MM.1S (cell line): ENCODE measurements around the gene PXDC1.
"Not testable (repeated sequence)": the region's sequence is repeated elsewhere in the genome, so short reads cannot be mapped to it uniquely, and the experiment has no call there.

Source experiments
- DNase-seq: peaks from one replicate; pipeline ENCODE4 v3.0.0-alpha.2; 2015
- H2AFZ ChIP-seq: fragments of 300-600 bp; sonication (generic); 2 replicates; pipeline ENCODE4 v1.6.0; 2016; ENCODE audit warnings: antibody characterized with exemption, low read length
- H3F3A ChIP-seq: fragments of 300-600 bp; sonication (generic); 2 replicates; pipeline ENCODE4 v1.6.1; 2016; ENCODE audit warnings: mild to moderate bottlenecking, antibody characterized with exemption, low read length, moderate library complexity, mixed read lengths; ENCODE audit not compliant: insufficient read depth
- H3K27ac ChIP-seq: fragments of 300-600 bp; sonication (generic); 2 replicates; pipeline ENCODE4 v1.5.1; 2016; ENCODE audit warnings: mild to moderate bottlenecking, low read length
- H3K27me3 ChIP-seq: fragments of 300-600 bp; sonication (generic); replicated peaks from 2 replicates; pipeline ENCODE4 v1.6.0; 2016; ENCODE audit warnings: low read length; ENCODE audit not compliant: insufficient read depth
- H3K36me3 ChIP-seq: fragments of 300-600 bp; sonication (generic); replicated peaks from 2 replicates; pipeline ENCODE4 v1.6.1; 2016; ENCODE audit warnings: mild to moderate bottlenecking, low read length, mixed read lengths; ENCODE audit not compliant: insufficient read depth
- H3K4me1 ChIP-seq: fragments of 300-600 bp; sonication (generic); 2 replicates; pipeline ENCODE4 v1.6.1; 2016; ENCODE audit warnings: low read length, mixed read lengths
- H3K4me2 ChIP-seq: fragments of 300-600 bp; sonication (generic); 2 replicates; pipeline ENCODE4 v1.6.0; 2016; ENCODE audit warnings: low read depth, low read length
- H3K4me3 ChIP-seq: fragments of 300-600 bp; sonication (generic); 2 replicates; pipeline ENCODE4 v1.5.1; 2016; ENCODE audit warnings: low read length, mixed read lengths
- H3K79me2 ChIP-seq: fragments of 300-600 bp; sonication (generic); 2 replicates; pipeline ENCODE4 v1.6.1; 2016; ENCODE audit warnings: mixed run types, low read length, mixed read lengths
- H3K9ac ChIP-seq: fragments of 300-600 bp; sonication (generic); 2 replicates; pipeline ENCODE4 v1.6.1; 2016; ENCODE audit warnings: low read length, mixed read lengths
- H3K9me2 ChIP-seq: fragments of 300-600 bp; sonication (generic); replicated peaks from 2 replicates; pipeline ENCODE4 v1.6.1; 2016; ENCODE audit warnings: mild to moderate bottlenecking, low read length, mixed read lengths; ENCODE audit not compliant: insufficient read depth
- H3K9me3 ChIP-seq: fragments of 300-600 bp; sonication (generic); replicated peaks from 2 replicates; pipeline ENCODE4 v1.6.1; 2016; ENCODE audit warnings: mild to moderate bottlenecking, low read length, mixed read lengths; ENCODE audit not compliant: insufficient read depth
- H4K20me1 ChIP-seq: fragments of 300-600 bp; sonication (generic); 2 replicates; pipeline ENCODE4 v1.6.1; 2016; ENCODE audit warnings: mild to moderate bottlenecking, low read length, moderate library complexity, mixed read lengths; ENCODE audit not compliant: insufficient read depth
- CTCF ChIP-seq: fragments of 300-600 bp; sonication (generic); IDR thresholded peaks from 2 replicates; pipeline ENCODE4 v1.5.1; 2016; ENCODE audit warnings: antibody characterized with exemption, low read length, mixed read lengths
- EZH2 ChIP-seq: fragments of 300-600 bp; sonication (generic); optimal IDR thresholded peaks from 2 replicates; pipeline ENCODE3; 2017; ENCODE audit warnings: low read depth, mild to moderate bottlenecking, antibody characterized with exemption, low read length, mixed read lengths
- EZH2phosphoT487 ChIP-seq: fragments of 300-600 bp; sonication (generic); IDR thresholded peaks from 2 replicates; pipeline ENCODE4 v1.6.1; 2018; ENCODE audit warnings: antibody characterized with exemption, low read length

PXDC1 gene

DNA sequence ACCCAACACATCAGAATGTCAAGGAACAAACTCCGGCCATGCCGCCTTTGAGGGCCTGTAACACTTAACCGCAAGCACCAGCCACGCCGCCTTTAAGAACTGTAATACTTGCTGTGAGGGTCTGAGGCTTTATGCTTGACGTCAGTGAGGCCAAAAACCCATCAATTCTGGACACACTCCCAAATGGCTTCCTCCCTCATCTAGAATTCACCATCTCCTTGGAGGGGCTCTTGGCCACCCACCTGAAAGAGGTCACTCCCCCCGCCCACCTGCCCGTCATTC lies 10.4 kb upstream of the PXDC1 start:
- no peak for DNase-seq
- Histone ChIP-seq H4K20me1 (no peaks in the 10 kb centered on the region), H3K4me1 (no peaks in the 10 kb centered on the region), H3K9me2 (no peaks in the 10 kb centered on the region), H3K36me3 (no peaks in the 10 kb centered on the region), H3K27me3 (no peaks in the 10 kb centered on the region), H3K4me2 (no peak overlapping the region), H3K9me3 (no peaks in the 10 kb centered on the region), H3K79me2 (no peaks in the 10 kb centered on the region), H3K9ac (no peak overlapping the region), H3K4me3 (no peak overlapping the region), H2AFZ (no peak overlapping the region), H3F3A (no peaks in the 10 kb centered on the region), H3K27ac (no peak overlapping the region)
- no peak for TF ChIP-seq EZH2phosphoT487
- TF ChIP-seq EZH2: no peak
- TF ChIP-seq CTCF: no peak

GRCh38 chr6:3759646-3760232 lies 8.2 kb upstream of the PXDC1 start:
- no peak overlapping the region for H3K4me3 ChIP-seq
- H3K4me2 ChIP-seq: no peak overlapping the region
- no peak overlapping the region for H2AFZ ChIP-seq
- H3K79me2 ChIP-seq: no peaks in the 10 kb centered on the region
- H3K27ac ChIP-seq: no peak overlapping the region
- H3K9ac ChIP-seq: no peak overlapping the region
- H3F3A ChIP-seq: no peaks in the 10 kb centered on the region
- TF ChIP-seq CTCF: no peak
- no peak for TF ChIP-seq EZH2phosphoT487
- no peak for TF ChIP-seq EZH2
- no peaks in the 10 kb centered on the region for H3K36me3 ChIP-seq
- no peaks in the 10 kb centered on the region for H3K27me3 ChIP-seq
- H3K9me2 ChIP-seq: no peaks in the 10 kb centered on the region
- no peaks in the 10 kb centered on the region for H3K9me3 ChIP-seq
- H4K20me1 ChIP-seq: no peaks in the 10 kb centered on the region
- H3K4me1 ChIP-seq: no peaks in the 10 kb centered on the region
- no peak for DNase-seq

DNA sequence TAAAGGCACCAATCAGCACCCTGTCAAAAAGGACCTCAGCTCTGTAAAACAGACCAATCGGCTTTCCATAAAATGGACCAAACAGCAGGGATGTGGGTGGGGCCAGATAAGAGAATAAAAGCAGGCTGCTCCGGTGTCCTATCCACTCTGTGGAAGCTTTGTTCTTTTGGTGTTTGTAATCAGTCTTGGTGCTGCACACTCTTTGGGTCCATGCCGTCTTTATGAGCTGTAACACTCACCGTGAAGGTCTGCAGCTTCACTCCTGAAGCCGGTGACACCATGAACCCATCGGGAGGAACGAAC lies 7.3 kb upstream of the PXDC1 start:
- Histone ChIP-seq H3K79me2 (no peaks in the 10 kb centered on the region), H3K4me3 (no peak overlapping the region), H4K20me1 (no peaks in the 10 kb centered on the region), H3K4me2 (no peak overlapping the region), H3K36me3 (no peaks in the 10 kb centered on the region), H2AFZ (no peak overlapping the region), H3K27me3 (no peaks in the 10 kb centered on the region), H3K9ac (no peak overlapping the region), H3F3A (no peaks in the 10 kb centered on the region), H3K9me3 (no peaks in the 10 kb centered on the region), H3K27ac (no peak overlapping the region), H3K9me2 (no peaks in the 10 kb centered on the region), H3K4me1 (no peaks in the 10 kb centered on the region)
- TF ChIP-seq EZH2phosphoT487 (no peak), EZH2 (no peak), CTCF (no peak)
- DNase-seq: no peak

DNA sequence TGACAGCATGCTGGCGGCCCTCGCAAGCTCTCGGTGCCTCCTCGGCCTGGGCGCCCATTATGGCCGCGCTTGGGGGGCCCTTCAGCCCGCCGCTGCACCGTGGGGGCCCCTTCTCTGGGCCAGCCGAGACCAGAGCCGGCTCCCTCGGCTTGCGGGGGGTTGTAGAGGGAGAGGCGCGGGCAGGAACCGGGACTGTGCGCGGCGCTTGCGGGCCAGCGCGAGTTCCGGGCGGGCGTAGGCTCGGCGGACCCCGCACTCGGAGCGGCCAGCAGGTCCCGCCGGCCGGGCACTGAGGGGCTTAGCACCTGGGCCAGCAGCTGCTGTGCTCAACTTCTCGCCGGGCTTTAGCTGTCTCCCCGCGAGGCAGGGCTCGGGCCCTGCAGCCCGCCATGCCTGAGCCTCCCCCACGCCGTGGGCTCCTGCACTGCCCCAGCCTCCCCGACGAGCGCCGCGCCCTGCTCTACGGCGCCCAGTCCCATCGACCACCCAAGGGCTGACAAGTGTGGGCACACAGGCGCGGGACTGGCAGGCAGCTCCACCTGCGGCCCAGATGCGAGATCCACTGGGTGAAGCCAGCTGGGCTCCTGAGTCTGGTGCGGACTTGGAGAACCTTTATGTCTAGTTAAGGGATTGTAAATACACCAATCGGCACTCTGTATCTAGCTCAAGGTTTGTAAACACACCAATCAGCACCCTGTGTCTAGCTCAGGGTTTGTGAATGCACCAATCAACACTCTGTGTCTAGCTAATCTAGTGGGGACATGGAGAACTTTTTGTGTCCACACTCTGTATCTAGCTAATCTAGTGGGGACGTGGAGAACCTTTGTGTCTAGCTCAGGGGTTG lies 6.7 kb upstream of the PXDC1 start:
- not testable (repeated sequence) for H3K9me2 ChIP-seq, H3K27me3 ChIP-seq, H3K36me3 ChIP-seq, H4K20me1 ChIP-seq, H2AFZ ChIP-seq, H3F3A ChIP-seq, H3K9me3 ChIP-seq, H3K27ac ChIP-seq, DNase-seq, H3K79me2 ChIP-seq, H3K4me3 ChIP-seq, H3K4me1 ChIP-seq, H3K4me2 ChIP-seq, H3K9ac ChIP-seq
